RWPE1 (cell line): ENCODE results near the gene IMPG2.
A peak's percentile ranks its signal among the peaks of the same experiment; 100 is the strongest.

Experiments used
- CTCF ChIA-PET: fragments of 350-600 bp; sonication (Branson Sonifier 250); formaldehyde crosslinking; extraction: SDS; loops from one replicate; lab custom pipeline; 2021; lab: Yijun Ruan, JAX
- POLR2A ChIA-PET: fragments of 400-600 bp; formaldehyde crosslinking; extraction: SDS; loops from one replicate; lab custom pipeline; 2020; ENCODE audit warnings: antibody characterized with exemption; ENCODE audit not compliant: low non-redundant PET; lab: Yijun Ruan, JAX
- DNase-seq: peaks from one replicate; pipeline ENCODE4 v3.0.0; 2012; ENCODE audit warnings: low spot score
- H3K27ac ChIP-seq: fragments of 450-650 bp; 2 replicates; pipeline ENCODE4 v1.5.1; 2017
- CTCF ChIP-seq: fragments of 450-650 bp; conservative IDR thresholded peaks from 2 replicates; pipeline ENCODE4 v1.5.1; 2017; ENCODE audit warnings: low read depth, mild to moderate bottlenecking

IMPG2 gene

GRCh38 chr3:101203411-101203810 lies 117.0 kb downstream of the IMPG2 start:
- ChIA-PET POLR2A (no interaction called here), CTCF (no interaction called here)
- no peak overlapping the region for H3K27ac ChIP-seq
- DNase-seq: no peak
- TF ChIP-seq CTCF: no peak

- no peak for DNase-seq
- no peak overlapping the region for H3K27ac ChIP-seq
- TF ChIP-seq CTCF: no peak
- ChIA-PET CTCF (no interaction called here), POLR2A (no interaction called here)
These were observed 117.7 kb downstream of the IMPG2 start for GRCh38 chr3:101202640-101203039.

- no peak overlapping the region for H3K27ac ChIP-seq
- no peak for TF ChIP-seq CTCF
- DNase-seq: no peak
- CTCF ChIA-PET: interaction anchor here (0.6 to 0.7 kb wide), 2 partner anchors 15 to 450 kb away, joined by 3 to 4 read pairs; no protein-coding TSS in a partner anchor
- POLR2A ChIA-PET: no interaction called here
These were observed 119.9 kb downstream of the IMPG2 start for GRCh38 chr3:101200461-101200860.

- POLR2A ChIA-PET: no interaction called here
- peak; percentile 50 for DNase-seq
- peak; percentile 63 for TF ChIP-seq CTCF
- CTCF ChIA-PET: interaction anchor here (0.6 to 1.6 kb wide), 26 partner anchors 11 to 1221 kb away, joined by 3 to 7 read pairs (median 4); no protein-coding TSS in a partner anchor
- H3K27ac ChIP-seq: no peak overlapping the region
These were observed 124.2 kb downstream of the IMPG2 start for GRCh38 chr3:101195951-101196713.

- no peak overlapping the region for H3K27ac ChIP-seq
- CTCF ChIA-PET: no interaction called here
- no peak for DNase-seq
- no peak for TF ChIP-seq CTCF
- POLR2A ChIA-PET: no interaction called here
These were observed 126.0 kb downstream of the IMPG2 start for GRCh38 chr3:101194392-101194791.

GRCh38 chr3:101193957-101194356 lies 126.4 kb downstream of the IMPG2 start:
- H3K27ac ChIP-seq: no peak overlapping the region
- DNase-seq: peak; percentile 62
- TF ChIP-seq CTCF: no peak
- ChIA-PET POLR2A (no interaction called here), CTCF (no interaction called here)
